C1 segment of cervical spinal cord (tissue), 14 donors: Measurements from ENCODE around the gene DOK3.

Experiments used
- DNase-seq, 14 donors: peaks; one replicate each; lab custom pipeline; 2025; lab: John Stamatoyannopoulos, UW

Gene DOK3

DNA sequence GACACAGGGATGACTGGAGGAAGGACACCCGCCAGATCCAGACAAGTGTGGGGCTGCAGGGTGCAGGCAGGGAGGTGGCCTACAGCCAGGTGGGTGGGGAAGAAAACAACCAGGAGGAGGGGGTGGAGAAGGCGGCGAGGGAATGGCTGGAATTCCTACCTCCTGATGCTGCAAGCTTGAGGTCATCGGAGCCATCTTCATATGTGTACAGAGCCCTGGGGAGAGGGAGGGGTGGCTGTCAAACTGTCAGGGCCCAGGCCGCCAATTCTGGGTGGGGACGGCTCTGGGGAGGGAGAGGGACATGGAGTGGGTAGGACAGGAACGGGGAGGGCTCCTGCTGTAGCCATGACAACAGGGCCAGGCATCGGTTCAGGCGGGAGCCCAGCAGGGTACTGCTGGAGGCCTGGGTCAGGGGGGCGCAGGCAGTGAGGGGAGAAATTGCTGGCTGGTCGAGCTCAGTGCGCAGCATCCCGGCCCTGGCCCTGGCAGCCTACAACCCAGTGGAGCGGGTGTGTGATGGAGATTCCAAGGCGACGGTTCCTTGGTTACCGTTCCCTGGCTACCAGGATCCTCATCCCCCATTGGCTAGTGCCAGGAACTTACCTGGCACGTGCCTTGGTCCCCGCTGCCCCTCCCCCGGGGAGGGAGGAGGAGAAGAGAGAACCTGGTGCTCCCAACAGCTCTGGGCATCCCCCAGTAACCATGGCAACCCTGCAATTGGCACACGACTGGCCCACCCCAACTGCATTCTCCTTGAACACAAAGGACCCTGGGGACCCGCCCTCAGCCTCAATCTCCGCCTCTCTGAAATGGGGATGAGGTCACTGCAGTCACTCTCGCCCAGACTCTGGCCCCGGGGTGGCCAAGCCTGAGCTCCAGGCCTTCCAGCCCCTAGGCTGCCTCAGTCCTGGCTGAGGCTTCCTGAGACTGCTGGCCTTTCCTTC lies 40.7 kb downstream of the DOK3 start:
- DNase-seq, result peak in 2 of 14 donors; percentile 9 to 81

DNA sequence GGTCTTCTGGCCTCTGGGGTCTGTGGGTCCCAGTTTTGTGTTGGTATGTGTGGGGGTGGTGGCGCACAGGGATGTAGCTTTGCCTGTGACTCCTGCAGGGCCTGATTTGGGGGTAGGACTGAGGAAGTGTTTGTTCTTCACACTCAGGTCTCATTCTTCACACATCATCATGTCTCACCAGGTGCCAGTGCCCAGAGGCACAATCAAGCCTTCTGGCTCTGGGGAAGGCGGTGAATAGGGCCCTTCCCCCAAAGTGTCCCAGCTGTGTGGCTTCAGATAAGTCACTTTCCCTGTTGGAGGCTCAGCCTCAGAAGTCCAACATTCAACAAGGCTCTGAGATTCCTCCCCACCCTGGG lies 41.3 kb downstream of the DOK3 start:
- no peak for DNase-seq

DNA sequence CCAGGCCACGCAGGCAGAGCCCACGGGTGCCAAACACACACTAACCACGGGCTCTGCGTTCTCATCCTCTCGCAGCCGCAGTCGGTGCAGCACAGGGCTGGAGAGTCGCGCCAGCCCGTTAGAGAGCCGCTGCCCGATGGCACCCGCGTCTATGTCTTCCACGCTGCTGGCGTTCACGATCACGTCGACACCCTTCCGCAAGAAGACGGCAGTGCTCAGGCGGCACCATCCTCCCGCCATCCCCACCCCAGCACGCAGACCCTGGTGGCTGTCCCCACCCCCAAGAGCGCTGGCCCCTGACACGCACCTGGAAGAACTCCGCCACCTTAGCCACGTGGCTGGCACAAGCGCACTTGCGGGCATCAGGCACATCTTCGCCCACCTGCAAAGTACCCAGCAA lies 42.2 kb downstream of the DOK3 start:
- no peak for DNase-seq

GRCh38 chr5:177466861-177467260 lies 42.8 kb downstream of the DOK3 start:
- no peak for DNase-seq

- DNase-seq, result no peak
Observed at GRCh38 chr5:177465044-177465443, 44.6 kb downstream of the DOK3 start.

- DNase-seq, result no peak
Observed at GRCh38 chr5:177462021-177462670, 47.5 kb downstream of the DOK3 start.

GRCh38 chr5:177459819-177460628 lies 49.6 kb downstream of the DOK3 start:
- DNase-seq, result no peak

- DNase-seq, result no peak
Observed at GRCh38 chr5:177459357-177459756, 50.3 kb downstream of the DOK3 start.

DNA sequence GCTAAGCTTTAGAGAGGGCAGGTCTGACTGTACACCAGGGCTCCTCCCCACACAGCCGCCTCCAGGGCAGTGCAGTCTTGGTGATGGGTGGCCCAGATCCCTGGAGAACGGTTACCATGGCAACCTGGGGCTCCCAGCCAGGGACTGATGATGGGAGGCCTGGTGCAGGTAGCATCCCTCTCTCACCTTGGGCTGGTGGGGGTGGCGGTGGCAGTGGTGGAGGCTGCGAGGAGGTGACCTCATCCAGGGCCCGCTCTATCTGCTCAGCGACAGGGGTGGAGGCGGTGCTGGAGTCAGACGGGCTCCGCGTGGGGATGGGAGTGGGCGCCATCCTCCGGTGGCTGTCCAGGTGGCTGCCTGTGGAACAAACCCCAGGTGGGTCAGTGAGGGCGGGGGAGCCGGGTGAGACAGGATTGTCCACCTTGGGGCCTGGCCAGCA lies 50.7 kb downstream of the DOK3 start:
- no peak for DNase-seq

GRCh38 chr5:177457852-177458681 lies 51.6 kb downstream of the DOK3 start:
- DNase-seq, result peak in 1 of 14 donors; percentile 25

- DNase-seq, result peak in 12 of 14 donors; percentile 33 to 98 (median 67)
Observed at GRCh38 chr5:177456976-177457851, 52.4 kb downstream of the DOK3 start.

DNA sequence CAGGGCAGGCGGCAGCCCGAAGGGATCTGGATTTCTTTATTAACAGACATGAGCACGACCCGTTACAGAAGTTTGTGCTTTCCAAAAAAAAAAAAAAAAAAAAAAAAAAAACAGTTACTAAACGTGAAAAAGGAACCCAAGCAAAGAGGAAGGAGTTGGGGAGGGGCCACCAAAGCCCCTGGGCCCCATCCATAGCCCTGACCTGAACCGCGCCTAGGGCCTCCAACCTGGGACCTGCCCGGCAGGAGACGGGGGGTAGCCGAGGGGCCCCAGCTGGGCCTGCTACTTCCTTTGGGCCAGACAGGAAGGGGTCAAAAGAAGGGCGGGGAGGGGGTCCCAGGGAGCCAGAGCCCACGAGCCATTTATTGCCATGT lies 53.0 kb downstream of the DOK3 start:
- no peak for DNase-seq

DNA sequence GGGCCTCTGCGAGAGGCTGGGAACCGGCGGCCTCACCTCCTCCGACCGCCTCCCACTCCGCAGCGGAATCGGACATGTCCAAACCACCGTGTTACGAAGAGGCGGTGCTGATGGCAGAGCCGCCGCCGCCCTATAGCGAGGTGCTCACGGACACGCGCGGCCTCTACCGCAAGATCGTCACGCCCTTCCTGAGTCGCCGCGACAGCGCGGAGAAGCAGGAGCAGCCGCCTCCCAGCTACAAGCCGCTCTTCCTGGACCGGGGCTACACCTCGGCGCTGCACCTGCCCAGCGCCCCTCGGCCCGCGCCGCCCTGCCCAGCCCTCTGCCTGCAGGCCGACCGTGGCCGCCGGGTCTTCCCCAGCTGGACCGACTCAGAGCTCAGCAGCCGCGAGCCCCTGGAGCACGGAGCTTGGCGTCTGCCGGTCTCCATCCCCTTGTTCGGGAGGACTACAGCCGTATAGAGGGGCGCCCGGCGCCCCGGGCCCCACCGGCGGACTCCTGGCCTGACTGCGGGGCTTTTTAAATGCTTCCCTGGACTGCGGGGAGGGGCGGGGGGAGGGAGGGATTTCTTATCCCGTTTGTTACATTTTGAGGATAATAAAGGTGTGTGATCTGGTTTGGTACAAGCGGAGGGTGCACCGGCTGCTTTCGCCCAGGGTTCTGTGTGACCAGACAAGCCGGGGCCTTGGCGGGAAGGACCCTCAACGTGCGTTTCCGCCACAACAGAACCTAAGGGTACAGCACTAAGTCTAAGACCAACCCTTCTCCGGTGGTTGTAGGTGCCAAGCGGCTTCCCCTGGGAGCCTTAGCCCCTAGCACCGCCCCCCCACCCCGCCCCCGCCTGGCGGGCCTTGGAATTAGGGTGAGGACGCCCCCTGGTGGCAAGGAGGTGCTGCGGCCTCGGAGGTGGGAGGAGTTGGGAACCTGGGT lies 53.7 kb downstream of the DOK3 start:
- peak; percentile 18 to 87 (median 68) for DNase-seq

- DNase-seq, result peak in 8 of 14 donors; percentile 24 to 83 (median 46)
Observed at GRCh38 chr5:177455036-177455660, 54.5 kb downstream of the DOK3 start.

GRCh38 chr5:177454397-177455035 lies 55.1 kb downstream of the DOK3 start:
- DNase-seq, result peak; percentile 20 to 88 (median 76)

DNA sequence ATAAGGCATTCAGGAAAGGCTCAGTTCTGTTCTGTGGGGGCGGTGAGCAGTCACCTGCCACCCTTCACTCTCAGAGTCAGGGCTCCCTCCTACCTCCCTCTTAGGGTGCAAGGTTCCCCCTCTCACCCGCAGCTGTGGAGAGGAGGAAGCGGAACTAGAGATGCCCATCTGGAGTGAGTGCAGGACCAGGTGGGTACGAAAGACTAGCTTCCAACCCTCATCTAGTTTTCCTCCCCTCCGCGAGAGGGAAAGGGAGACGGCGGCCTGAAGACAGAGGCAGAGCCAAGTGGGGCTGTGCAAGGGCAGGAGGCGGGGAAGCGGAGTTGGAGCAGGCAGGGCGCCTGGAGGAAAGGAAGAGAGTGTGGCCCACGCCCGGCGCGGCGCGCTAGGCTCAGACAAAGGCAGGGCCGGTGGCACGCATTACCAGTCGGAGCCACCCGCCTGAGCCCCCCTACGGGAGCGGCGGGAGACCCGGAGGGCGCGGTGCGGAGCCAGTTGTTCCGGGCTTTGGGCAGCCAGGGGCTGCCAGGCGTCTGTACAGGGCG lies 55.7 kb downstream of the DOK3 start:
- peak in 6 of 14 donors; percentile 36 to 63 (median 54) for DNase-seq
